Measurements from ENCODE around the gene HPS4.
A peak's percentile ranks its signal among the peaks of the same experiment; 100 is the strongest.

The HPS4 gene

GRCh38 chr22:26462051-26462450 lies 21.5 kb downstream of the HPS4 start:
- no peak for DNase-seq (ENCODE audit: extremely low read depth, low read depth)
- TF ChIP-seq CTCF (IDR thresholded peaks at IDR 0.05; ENCODE audit: low read depth, low read length, missing control alignments), result no peak
- no peak overlapping the region for H3K4me3 ChIP-seq (replicated peaks; ENCODE audit: low read depth, low read length)

- no peak for DNase-seq (ENCODE audit: extremely low read depth, low read depth)
- peak; percentile 92 for TF ChIP-seq CTCF (IDR thresholded peaks at IDR 0.05; ENCODE audit: low read depth, low read length, missing control alignments)
- H3K4me3 ChIP-seq (replicated peaks; ENCODE audit: low read depth, low read length), result no peak overlapping the region
Measured at GRCh38 chr22:26461188-26461810, 22.3 kb downstream of the HPS4 start.

- no peak for TF ChIP-seq CTCF (IDR thresholded peaks at IDR 0.05; ENCODE audit: low read depth, low read length, missing control alignments)
- DNase-seq (ENCODE audit: extremely low read depth, low read depth), result no peak
- H3K4me3 ChIP-seq (replicated peaks; ENCODE audit: low read depth, low read length), result no peak overlapping the region
Measured at GRCh38 chr22:26460202-26460601, 23.4 kb downstream of the HPS4 start.

GRCh38 chr22:26457661-26458272 lies 25.8 kb downstream of the HPS4 start:
- TF ChIP-seq CTCF (IDR thresholded peaks at IDR 0.05; ENCODE audit: low read depth, low read length, missing control alignments), result no peak
- DNase-seq (ENCODE audit: extremely low read depth, low read depth), result no peak
- no peak overlapping the region for H3K4me3 ChIP-seq (replicated peaks; ENCODE audit: low read depth, low read length)

GRCh38 chr22:26453812-26454500 lies 29.6 kb downstream of the HPS4 start:
- no peak overlapping the region for H3K4me3 ChIP-seq (replicated peaks; ENCODE audit: low read depth, low read length)
- no peak for DNase-seq (ENCODE audit: extremely low read depth, low read depth)
- no peak for TF ChIP-seq CTCF (IDR thresholded peaks at IDR 0.05; ENCODE audit: low read depth, low read length, missing control alignments)

- no peak overlapping the region for H3K4me3 ChIP-seq (replicated peaks; ENCODE audit: low read depth, low read length)
- TF ChIP-seq CTCF (IDR thresholded peaks at IDR 0.05; ENCODE audit: low read depth, low read length, missing control alignments), result no peak
- DNase-seq (ENCODE audit: extremely low read depth, low read depth), result no peak
Measured at GRCh38 chr22:26453216-26453615, 30.4 kb downstream of the HPS4 start.

Measured in HFF-Myc (cell line).